HG02642 (cell line): Measurements from ENCODE around the gene TMX2.

ENCODE experiments used
- ATAC-seq: cut with Tn5 transposase; IDR thresholded peaks from one replicate; pipeline ENCODE4 v1.9.1; 2021; ENCODE audit warnings: mild to moderate bottlenecking; ENCODE audit not compliant: unreplicated experiment, poor library complexity

Gene TMX2

DNA sequence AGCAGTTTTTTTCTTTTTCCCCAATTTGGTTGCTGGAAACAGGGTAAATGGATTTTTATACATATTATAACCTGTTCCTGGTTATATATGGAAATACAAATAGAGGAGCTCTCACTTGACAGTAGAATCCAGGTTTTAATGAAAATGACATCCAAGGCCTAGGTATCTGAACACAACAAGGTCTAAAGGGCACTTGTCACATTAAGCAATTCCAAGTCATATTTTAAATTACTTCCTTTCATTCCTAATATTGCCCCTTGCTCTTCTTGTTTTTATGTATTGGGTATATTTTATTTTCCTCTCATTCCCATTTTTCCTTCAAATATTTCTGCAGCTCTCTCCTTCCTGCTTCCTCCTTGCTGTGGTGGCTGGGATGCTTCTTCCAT, 76.3 kb downstream of the TMX2 start:
- ATAC-seq, result no peak
